Stimulated activated CD4-positive, alpha-beta T cell treated with anti-CD3 and anti-CD28 coated beads, Interleukin-4, amount 100 ng/mL, for 1 hour (primary cell): ENCODE measurements around the gene CCDC169.
A peak's percentile ranks its signal among the peaks of the same experiment; 100 is the strongest.
"Not testable (repeated sequence)": the region's sequence is repeated elsewhere in the genome, so short reads cannot be mapped to it uniquely, and the experiment has no call there.

Experiments
- DNase-seq: peaks from one replicate; pipeline ENCODE4 v3.0.0-alpha.2; 2020

Gene CCDC169

GRCh38 chr13:36297366-36298338 is at the start of gene CCDC169:
TSS of gene CCDC169 (minus strand) at chr13:36297814. CDS start at chr13:36297719, 95 bp downstream.
- DNase-seq, result peak; percentile 58

GRCh38 chr13:36346222-36347083 is 48.8 kb upstream of the CCDC169 start, which contains the start of gene SPART:
TSS of gene SPART (minus strand) at chr13:36346394. CDS start at chr13:36335830, 10,564 bp downstream.
- peak; percentile 87 for DNase-seq

GRCh38 chr13:36345438-36346221 is 48.0 kb upstream of the CCDC169 start:
- DNase-seq, result peak; percentile 30

GRCh38 chr13:36344886-36345437 is 47.3 kb upstream of the CCDC169 start:
- DNase-seq, result no peak

- DNase-seq, result no peak
Measured at GRCh38 chr13:36344173-36344572, 46.6 kb upstream of the CCDC169 start.

- no peak for DNase-seq
Measured at GRCh38 chr13:36343766-36344165, 46.2 kb upstream of the CCDC169 start.

- DNase-seq, result no peak
Measured at GRCh38 chr13:36342715-36343114, 45.1 kb upstream of the CCDC169 start.

GRCh38 chr13:36341718-36342117 is 44.1 kb upstream of the CCDC169 start:
- DNase-seq, result no peak

GRCh38 chr13:36339600-36340155 is 42.1 kb upstream of the CCDC169 start:
- DNase-seq, result no peak

GRCh38 chr13:36337938-36338641 is 40.5 kb upstream of the CCDC169 start:
- DNase-seq, result no peak

- DNase-seq, result no peak
Measured at GRCh38 chr13:36332986-36333385, 35.4 kb upstream of the CCDC169 start.

GRCh38 chr13:36332255-36332654 is 34.6 kb upstream of the CCDC169 start:
- not testable (repeated sequence) for DNase-seq

GRCh38 chr13:36331280-36331679 is 33.7 kb upstream of the CCDC169 start:
- no peak for DNase-seq

- no peak for DNase-seq
Measured at GRCh38 chr13:36329361-36329760, 31.7 kb upstream of the CCDC169 start.

GRCh38 chr13:36328821-36329220 is 31.2 kb upstream of the CCDC169 start:
- no peak for DNase-seq

GRCh38 chr13:36325912-36326311 is 28.3 kb upstream of the CCDC169 start:
- DNase-seq, result no peak

- DNase-seq, result not testable (repeated sequence)
Measured at GRCh38 chr13:36324881-36325280, 27.3 kb upstream of the CCDC169 start.

GRCh38 chr13:36323951-36324566 is 26.4 kb upstream of the CCDC169 start:
- no peak for DNase-seq

GRCh38 chr13:36323408-36323807 is 25.8 kb upstream of the CCDC169 start:
- no peak for DNase-seq

- not testable (repeated sequence) for DNase-seq
Measured at GRCh38 chr13:36319793-36320192, 22.2 kb upstream of the CCDC169 start.
